ENCODE data around the gene CAPN2.
"Not testable (repeated sequence)": the region's sequence is repeated elsewhere in the genome, so short reads cannot be mapped to it uniquely, and the experiment has no call there.

CAPN2 gene

GRCh38 chr1:223792046-223792445 is 79.7 kb downstream of the CAPN2 start:
- TF ChIP-seq, protein P1, sequence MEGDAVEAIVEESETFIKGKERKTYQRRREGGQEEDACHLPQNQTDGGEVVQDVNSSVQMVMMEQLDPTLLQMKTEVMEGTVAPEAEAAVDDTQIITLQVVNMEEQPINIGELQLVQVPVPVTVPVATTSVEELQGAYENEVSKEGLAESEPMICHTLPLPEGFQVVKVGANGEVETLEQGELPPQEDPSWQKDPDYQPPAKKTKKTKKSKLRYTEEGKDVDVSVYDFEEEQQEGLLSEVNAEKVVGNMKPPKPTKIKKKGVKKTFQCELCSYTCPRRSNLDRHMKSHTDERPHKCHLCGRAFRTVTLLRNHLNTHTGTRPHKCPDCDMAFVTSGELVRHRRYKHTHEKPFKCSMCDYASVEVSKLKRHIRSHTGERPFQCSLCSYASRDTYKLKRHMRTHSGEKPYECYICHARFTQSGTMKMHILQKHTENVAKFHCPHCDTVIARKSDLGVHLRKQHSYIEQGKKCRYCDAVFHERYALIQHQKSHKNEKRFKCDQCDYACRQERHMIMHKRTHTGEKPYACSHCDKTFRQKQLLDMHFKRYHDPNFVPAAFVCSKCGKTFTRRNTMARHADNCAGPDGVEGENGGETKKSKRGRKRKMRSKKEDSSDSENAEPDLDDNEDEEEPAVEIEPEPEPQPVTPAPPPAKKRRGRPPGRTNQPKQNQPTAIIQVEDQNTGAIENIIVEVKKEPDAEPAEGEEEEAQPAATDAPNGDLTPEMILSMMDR (conservative IDR thresholded peaks at IDR 0.05): no peak
- no peak overlapping the region for H3K27ac ChIP-seq

DNA sequence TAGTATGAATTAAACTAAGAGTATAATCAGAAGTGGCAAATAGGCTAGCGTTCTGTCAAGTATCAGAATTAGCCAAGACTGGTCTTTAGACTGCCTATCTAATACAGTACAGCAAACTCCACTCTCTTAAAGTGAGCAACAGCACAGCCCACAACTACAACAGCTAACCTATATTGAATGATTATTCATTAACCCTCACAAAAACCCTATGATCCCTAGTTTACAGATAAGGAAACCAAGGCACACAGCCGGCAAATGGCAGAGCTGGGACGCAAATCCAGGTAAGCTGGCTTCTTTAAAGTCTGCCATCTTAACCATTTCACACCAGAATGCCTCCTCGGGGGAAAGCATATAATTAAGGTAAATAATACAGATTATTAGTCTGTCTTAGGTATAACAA is 81.4 kb downstream of the CAPN2 start:
- TF ChIP-seq, protein P1 (conservative IDR thresholded peaks at IDR 0.05): no peak
- no peak overlapping the region for H3K27ac ChIP-seq

DNA sequence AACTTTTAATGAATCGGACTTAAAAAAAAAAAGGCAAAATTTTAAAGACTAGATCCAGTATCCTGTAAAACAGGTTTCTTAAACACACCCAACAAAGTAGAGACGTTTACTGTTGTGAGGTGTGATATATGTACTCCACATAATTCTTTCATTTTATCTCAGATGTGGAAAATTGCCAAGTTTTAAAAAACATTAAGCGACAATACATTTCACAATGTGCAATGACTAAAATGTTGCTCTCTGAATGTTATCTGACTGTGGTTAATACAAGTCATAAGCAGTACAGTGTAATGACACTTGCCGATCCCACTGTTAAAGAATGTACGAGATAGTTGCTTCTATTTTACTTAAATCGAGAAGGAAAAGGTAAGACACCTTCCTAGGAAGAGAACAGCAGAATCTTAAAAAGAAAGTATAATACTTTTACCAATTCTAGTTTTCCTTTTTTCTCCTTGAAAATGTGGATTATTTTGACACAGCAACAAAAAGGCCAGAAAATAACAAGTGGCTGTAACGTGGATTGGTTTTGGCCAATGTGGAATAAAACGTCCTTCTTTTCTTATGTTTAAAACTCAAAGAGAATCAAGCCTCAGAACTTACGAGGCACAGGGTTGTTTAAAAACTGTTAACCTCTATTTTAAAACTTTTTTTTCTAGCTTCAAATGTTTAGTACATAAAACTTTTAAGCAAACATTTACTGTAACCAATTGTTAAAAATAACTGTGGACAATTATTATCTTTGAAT is 82.0 kb downstream of the CAPN2 start:
- H3K27ac ChIP-seq: peak overlapping the region; percentile 23; the same call in 1 of the 2 replicates
- TF ChIP-seq, protein P1 (conservative IDR thresholded peaks at IDR 0.05): no peak

DNA sequence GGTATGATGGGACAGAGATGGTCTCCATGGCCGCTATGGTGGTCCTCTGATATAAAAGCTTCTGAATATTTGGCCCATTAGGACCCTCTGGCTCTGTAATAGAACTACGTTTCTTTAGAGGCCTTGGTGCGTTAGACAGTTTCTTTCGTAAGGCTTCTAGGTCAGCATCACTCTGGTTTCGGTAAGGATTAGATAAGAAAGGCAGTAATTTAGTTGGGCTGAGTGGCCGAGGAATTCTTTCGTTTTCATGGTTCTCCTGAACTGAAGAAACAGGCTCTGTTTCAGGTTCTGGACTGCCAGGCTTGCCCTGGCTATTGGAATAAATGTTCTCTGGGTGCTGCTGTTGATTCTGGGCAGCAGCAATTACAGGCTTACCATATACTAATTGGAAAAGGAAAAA is 83.9 kb downstream of the CAPN2 start:
- H3K27ac ChIP-seq: no peak overlapping the region
- TF ChIP-seq, protein P1 (conservative IDR thresholded peaks at IDR 0.05): no peak

- TF ChIP-seq, protein P1 (conservative IDR thresholded peaks at IDR 0.05): no peak
- no peak overlapping the region for H3K27ac ChIP-seq
These were observed 89.7 kb downstream of the CAPN2 start for GRCh38 chr1:223802032-223802431.

DNA sequence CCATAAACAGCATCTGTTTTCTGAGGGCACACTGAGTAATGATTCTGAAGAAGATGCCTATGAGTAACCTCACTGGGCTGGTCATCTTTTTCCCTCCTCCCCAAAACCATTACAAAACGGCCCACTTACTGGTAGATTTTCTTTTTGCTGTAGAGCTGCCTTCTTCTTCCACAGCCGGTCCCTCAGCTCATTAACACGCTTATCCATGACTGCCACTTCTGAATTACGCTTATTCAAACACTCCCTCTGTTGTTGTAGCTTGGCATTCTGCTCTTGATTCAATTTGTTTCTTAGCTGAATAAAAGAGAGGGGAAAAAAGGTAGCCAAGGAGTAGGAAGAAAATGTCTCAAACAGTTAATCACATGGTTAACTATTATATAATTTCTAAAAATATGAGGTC is 90.3 kb downstream of the CAPN2 start:
- TF ChIP-seq, protein P1 (conservative IDR thresholded peaks at IDR 0.05): no peak
- H3K27ac ChIP-seq: no peak overlapping the region

DNA sequence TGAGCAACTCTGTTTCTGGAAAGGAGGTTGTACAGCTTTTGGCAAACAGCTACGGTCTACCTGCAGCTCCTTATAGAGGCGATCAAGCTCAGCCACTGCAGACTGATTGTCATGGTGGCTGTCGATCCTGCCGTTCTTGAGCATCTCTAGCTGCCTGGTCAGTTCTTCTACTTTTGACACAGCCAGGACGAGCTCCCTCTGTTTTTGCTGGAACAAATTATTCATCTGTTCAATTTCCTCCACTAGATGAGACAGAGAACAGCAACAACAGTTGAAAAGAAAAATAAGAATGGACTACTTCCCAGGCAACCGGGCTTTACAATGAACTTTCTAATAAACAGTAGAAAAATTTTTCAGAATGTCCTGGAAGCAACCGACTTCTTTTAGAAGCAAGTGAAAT is 90.9 kb downstream of the CAPN2 start:
- no peak overlapping the region for H3K27ac ChIP-seq
- TF ChIP-seq, protein P1 (conservative IDR thresholded peaks at IDR 0.05): no peak

DNA sequence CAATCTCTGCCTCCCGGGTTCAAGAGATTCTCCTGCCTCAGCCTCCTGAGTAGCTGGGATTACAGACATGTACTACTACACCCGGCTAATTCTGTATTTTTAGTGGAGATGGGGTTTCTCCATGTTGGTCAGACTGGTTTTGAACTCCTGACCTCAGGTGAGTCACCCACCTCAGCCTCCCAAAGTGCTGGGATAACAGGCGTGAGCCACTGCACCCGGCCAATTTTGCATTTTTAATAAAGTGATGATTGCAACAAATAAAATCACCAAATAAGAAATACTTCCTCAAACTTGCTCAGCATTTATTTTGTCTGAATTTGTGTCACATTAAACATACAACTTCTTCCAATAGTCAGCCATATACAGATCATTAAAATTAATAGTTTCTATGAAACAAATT is 97.6 kb downstream of the CAPN2 start:
- not testable (repeated sequence) for H3K27ac ChIP-seq

Data from VCaP (cell line).